Dendritic cell treated with granulocyte-macrophage colony-stimulating factor and Interleukin-4, amounts not matched to agents 40 ng/mL and 50 ng/mL, for 4 days (primary cell): ENCODE measurements around the gene GPR179.

Experiments
- H3K27ac Mint-ChIP-seq: one replicate; pipeline ENCODE4 v1.8.0; 2022; ENCODE audit warnings: mild to moderate bottlenecking, mixed read lengths
- H3K27me3 Mint-ChIP-seq: one replicate; pipeline ENCODE4 v1.8.0; 2022; ENCODE audit warnings: mild to moderate bottlenecking, mixed read lengths
- H3K36me3 Mint-ChIP-seq: one replicate; pipeline ENCODE4 v1.8.0; 2022; ENCODE audit warnings: low read depth, mixed read lengths
- H3K4me1 Mint-ChIP-seq: one replicate; pipeline ENCODE4 v1.8.0; 2022; ENCODE audit warnings: low read depth, mixed read lengths
- H3K4me3 Mint-ChIP-seq: one replicate; pipeline ENCODE4 v1.8.0; 2022; ENCODE audit warnings: mild to moderate bottlenecking, moderate library complexity, mixed read lengths
- H3K9me3 Mint-ChIP-seq: one replicate; pipeline ENCODE4 v1.8.0; 2022; ENCODE audit warnings: mixed read lengths
- intact Hi-C: fragments of 100-400 bp; cut with micrococcal nuclease; formaldehyde crosslinking; loops from one replicate; pipeline ENCODE4 v1.15.0; 2022

GPR179 gene

GRCh38 chr17:38352245-38353085 is 8.7 kb upstream of the GPR179 start:
- intact Hi-C loops, result loop anchor here (10.0 kb wide), 1 partner anchor 312 kb away; no protein-coding TSS in a partner anchor
- Mint-ChIP-seq H3K9me3 (no peaks in the 10 kb centered on the region), H3K27ac (peak overlapping the region; percentile 41), H3K4me3 (peak overlapping the region; percentile 80), H3K27me3 (no peaks in the 10 kb centered on the region), H3K36me3 (no peaks in the 10 kb centered on the region), H3K4me1 (peaks cover 62% of the 10 kb centered on the region)

GRCh38 chr17:38351412-38352222 is 7.9 kb upstream of the GPR179 start, which contains the start of gene SOCS7:
TSS of gene SOCS7 (plus strand) at chr17:38351844. CDS start at chr17:38352053, 209 bp downstream.
- H3K27me3 Mint-ChIP-seq, result no peaks in the 10 kb centered on the region
- H3K4me3 Mint-ChIP-seq, result peak within 1 kb of the TSS; percentile 82
- peaks cover 55% of the 10 kb centered on the region for H3K4me1 Mint-ChIP-seq
- intact Hi-C loops, result loop anchor here (10.0 kb wide), 1 partner anchor 313 kb away; no protein-coding TSS in a partner anchor
- H3K9me3 Mint-ChIP-seq, result no peaks in the 10 kb centered on the region
- H3K27ac Mint-ChIP-seq, result peak within 1 kb of the TSS; percentile 93
- H3K36me3 Mint-ChIP-seq, result no peaks in the 10 kb centered on the region

GRCh38 chr17:38350035-38350434 is 6.3 kb upstream of the GPR179 start:
- Mint-ChIP-seq H3K27me3 (no peaks in the 10 kb centered on the region), H3K9me3 (no peaks in the 10 kb centered on the region), H3K27ac (no peak overlapping the region), H3K4me1 (peaks cover 43% of the 10 kb centered on the region), H3K4me3 (no peak overlapping the region), H3K36me3 (no peaks in the 10 kb centered on the region)
- intact Hi-C loops, result loop anchor here (10.0 kb wide), 1 partner anchor 315 kb away; no protein-coding TSS in a partner anchor

- intact Hi-C loops, result loop anchor here (1.0 to 2.0 kb wide), 2 partner anchors 65 to 136 kb away; no protein-coding TSS in a partner anchor
- Mint-ChIP-seq H3K4me3 (no peak overlapping the region), H3K27ac (no peak overlapping the region), H3K9me3 (no peaks in the 10 kb centered on the region), H3K36me3 (no peaks in the 10 kb centered on the region), H3K4me1 (peaks cover 35% of the 10 kb centered on the region), H3K27me3 (no peaks in the 10 kb centered on the region)
Observed at GRCh38 chr17:38349097-38349730, 5.5 kb upstream of the GPR179 start.

GRCh38 chr17:38345743-38346142 is 2.0 kb upstream of the GPR179 start:
- no peak overlapping the region for H3K4me3 Mint-ChIP-seq
- intact Hi-C loops, result no loop called here
- peaks cover 3% of the 10 kb centered on the region for H3K27me3 Mint-ChIP-seq

GRCh38 chr17:38344420-38344745 is 627 bp upstream of the GPR179 start:
- no peaks in the 10 kb centered on the region for H3K36me3 Mint-ChIP-seq
- no peaks in the 10 kb centered on the region for H3K9me3 Mint-ChIP-seq
- intact Hi-C loops, result no loop called here

More at GRCh38 chr17:38345743-38346142, 2.0 kb upstream of the GPR179 start:
- Mint-ChIP-seq H3K36me3 (no peaks in the 10 kb centered on the region), H3K4me1 (peaks cover 21% of the 10 kb centered on the region), H3K27ac (no peak overlapping the region), H3K9me3 (no peaks in the 10 kb centered on the region)

GRCh38 chr17:38342886-38343607 is 709 bp downstream of the GPR179 start:
- H3K9me3 Mint-ChIP-seq, result no peaks in the 10 kb centered on the region

More at GRCh38 chr17:38344420-38344745, 627 bp upstream of the GPR179 start:
- Mint-ChIP-seq H3K4me3 (no peak overlapping the region), H3K27ac (no peak overlapping the region), H3K27me3 (peaks cover 3% of the 10 kb centered on the region), H3K4me1 (peaks cover 13% of the 10 kb centered on the region)

GRCh38 chr17:38341035-38341721 is 2.6 kb downstream of the GPR179 start:
- Mint-ChIP-seq H3K4me3 (no peak overlapping the region), H3K4me1 (peaks cover 7% of the 10 kb centered on the region), H3K27ac (no peak overlapping the region), H3K27me3 (peaks cover 3% of the 10 kb centered on the region), H3K9me3 (no peaks in the 10 kb centered on the region), H3K36me3 (no peaks in the 10 kb centered on the region)
- intact Hi-C loops, result no loop called here

More at GRCh38 chr17:38342886-38343607, 709 bp downstream of the GPR179 start:
- intact Hi-C loops, result no loop called here
- Mint-ChIP-seq H3K4me1 (peaks cover 7% of the 10 kb centered on the region), H3K4me3 (no peak overlapping the region), H3K36me3 (no peaks in the 10 kb centered on the region), H3K27me3 (peaks cover 3% of the 10 kb centered on the region), H3K27ac (no peak overlapping the region)

GRCh38 chr17:38339891-38340290 is 3.9 kb downstream of the GPR179 start:
- no peak overlapping the region for H3K27ac Mint-ChIP-seq
- H3K9me3 Mint-ChIP-seq, result no peaks in the 10 kb centered on the region
- intact Hi-C loops, result loop anchor here (5.0 kb wide), 1 partner anchor 47 kb away; no protein-coding TSS in a partner anchor
- peaks cover 3% of the 10 kb centered on the region for H3K27me3 Mint-ChIP-seq
- H3K36me3 Mint-ChIP-seq, result no peaks in the 10 kb centered on the region
- H3K4me1 Mint-ChIP-seq, result peaks cover 7% of the 10 kb centered on the region
- no peak overlapping the region for H3K4me3 Mint-ChIP-seq

- no peak overlapping the region for H3K4me3 Mint-ChIP-seq
- no peak overlapping the region for H3K27ac Mint-ChIP-seq
- intact Hi-C loops, result loop anchor here (5.0 kb wide), 1 partner anchor 49 kb away; no protein-coding TSS in a partner anchor
- H3K9me3 Mint-ChIP-seq, result no peaks in the 10 kb centered on the region
- H3K4me1 Mint-ChIP-seq, result peaks cover 7% of the 10 kb centered on the region
- H3K36me3 Mint-ChIP-seq, result no peaks in the 10 kb centered on the region
- no peaks in the 10 kb centered on the region for H3K27me3 Mint-ChIP-seq
Observed at GRCh38 chr17:38338535-38338934, 5.2 kb downstream of the GPR179 start.

- H3K27me3 Mint-ChIP-seq, result no peaks in the 10 kb centered on the region
- intact Hi-C loops, result loop anchor here (5.0 kb wide), 1 partner anchor 49 kb away; no protein-coding TSS in a partner anchor
- H3K4me1 Mint-ChIP-seq, result peaks cover 7% of the 10 kb centered on the region
- H3K27ac Mint-ChIP-seq, result no peak overlapping the region
- no peak overlapping the region for H3K4me3 Mint-ChIP-seq
- H3K36me3 Mint-ChIP-seq, result no peaks in the 10 kb centered on the region
- H3K9me3 Mint-ChIP-seq, result no peaks in the 10 kb centered on the region
Observed at GRCh38 chr17:38338053-38338452, 5.7 kb downstream of the GPR179 start.

- Mint-ChIP-seq H3K9me3 (no peaks in the 10 kb centered on the region), H3K4me3 (no peak overlapping the region), H3K27me3 (no peaks in the 10 kb centered on the region), H3K27ac (no peak overlapping the region), H3K4me1 (peaks cover 7% of the 10 kb centered on the region), H3K36me3 (no peaks in the 10 kb centered on the region)
- intact Hi-C loops, result loop anchor here (5.0 kb wide), 1 partner anchor 50 kb away; no protein-coding TSS in a partner anchor
Observed at GRCh38 chr17:38336838-38337237, 6.9 kb downstream of the GPR179 start.
